ENCODE data around the gene MAML3.

DNA sequence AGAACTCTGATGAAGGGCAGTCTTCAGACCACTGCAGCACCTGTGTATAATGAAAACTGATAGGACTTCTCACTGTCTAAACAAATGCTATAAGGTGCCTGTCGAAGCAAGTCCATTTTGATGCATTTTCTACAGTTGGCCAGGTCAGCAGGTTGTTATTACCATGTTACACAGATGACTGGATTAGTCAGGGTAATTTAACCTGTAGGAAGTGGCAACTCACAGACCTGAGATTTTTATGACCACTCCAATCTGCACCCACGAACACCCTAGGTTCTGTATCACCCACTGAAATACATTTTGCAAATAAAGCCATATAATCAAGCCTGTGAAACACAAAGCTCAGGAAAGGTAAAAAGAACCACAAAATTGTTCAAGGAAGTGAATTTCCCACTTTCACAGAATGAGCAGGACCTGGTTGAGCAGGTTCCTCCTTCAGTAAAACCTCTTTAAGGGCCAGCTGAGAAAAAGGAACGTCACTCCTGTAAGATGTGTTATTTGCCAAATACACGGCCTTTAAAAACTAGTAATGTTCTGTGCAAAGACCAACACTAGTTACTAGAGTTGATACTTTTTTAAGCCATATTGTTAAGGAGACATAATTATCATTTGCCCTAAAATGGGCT, 12.7 kb downstream of the MAML3 start:
- TF ChIP-seq CTCF (IDR thresholded peaks at IDR 0.05; ENCODE audit: low read length) = no peak
- no peak for TF ChIP-seq EZH2 (IDR thresholded peaks at IDR 0.05; ENCODE audit: borderline replicate concordance, low read length)
